NOMO-1 (cell line): Measurements from ENCODE around the gene FBXO46.
A peak's percentile ranks its signal among the peaks of the same experiment; 100 is the strongest.
"Not testable (repeated sequence)": the region's sequence is repeated elsewhere in the genome, so short reads cannot be mapped to it uniquely, and the experiment has no call there.

Experiments used
- DNase-seq, 2 experiments: peaks; one replicate each; lab custom pipeline; 2025; ENCODE audit not compliant: unreplicated experiment in 2 of 2; lab: John Stamatoyannopoulos, UW

FBXO46 gene

DNA sequence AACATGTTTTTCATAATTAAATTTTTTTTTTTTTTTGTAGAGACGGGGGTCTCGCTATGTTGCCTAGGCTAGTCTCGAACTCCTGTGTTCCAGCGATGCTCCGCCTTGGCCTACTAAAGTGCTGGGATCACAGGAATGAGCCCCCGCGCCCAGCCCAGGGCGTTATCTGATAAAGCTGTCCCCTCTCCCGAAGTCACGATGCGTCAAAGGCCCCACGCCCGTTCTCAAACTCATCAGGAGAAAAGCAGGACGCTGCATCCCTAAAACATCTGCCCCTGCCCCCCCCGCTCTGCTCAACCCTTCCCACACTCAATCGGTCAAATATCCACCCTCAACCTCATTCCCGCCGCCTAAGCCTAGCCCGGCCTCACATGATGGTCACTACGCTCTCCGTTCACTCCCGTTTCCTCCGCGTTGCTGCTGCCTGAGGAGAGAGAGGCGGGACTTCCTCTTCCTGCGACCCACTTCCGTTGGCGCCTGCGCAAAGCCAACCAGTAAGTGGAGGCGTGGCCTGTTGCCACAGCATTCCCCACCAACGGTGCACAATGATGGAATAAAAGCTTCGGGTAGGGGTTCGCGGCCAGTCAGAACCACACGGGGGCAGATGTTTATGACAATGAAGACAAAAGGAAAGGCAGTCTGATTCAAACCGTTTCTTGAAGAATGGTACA is 39.0 kb downstream of the FBXO46 start, which contains the start of gene SNRPD2:
TSS of gene SNRPD2 (minus strand) at position 438 of the 671 bp plus-strand sequence. CDS start at position 373, 65 bp downstream.
- DNase-seq: peak; percentile 87 to 94

DNA sequence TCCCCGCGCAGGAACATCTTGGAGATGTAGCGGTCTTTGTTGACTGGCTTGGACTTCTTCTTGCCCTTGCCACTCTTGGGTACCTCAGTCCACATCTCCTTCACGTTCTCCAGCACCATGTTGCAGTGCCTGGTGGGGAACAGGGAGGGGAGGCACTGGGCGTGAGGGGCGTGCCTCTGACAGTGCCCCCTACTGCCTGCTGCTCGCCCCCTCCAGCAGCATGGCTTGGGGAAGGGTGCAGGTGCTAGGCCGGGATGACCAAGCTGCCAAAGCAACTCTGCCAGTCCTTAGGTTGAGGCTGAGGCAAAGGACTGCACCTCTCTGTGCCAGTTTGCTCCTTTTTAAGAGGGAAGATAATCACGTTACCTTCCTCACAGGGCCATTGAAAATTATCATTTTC is 43.1 kb downstream of the FBXO46 start:
- DNase-seq: no peak

DNA sequence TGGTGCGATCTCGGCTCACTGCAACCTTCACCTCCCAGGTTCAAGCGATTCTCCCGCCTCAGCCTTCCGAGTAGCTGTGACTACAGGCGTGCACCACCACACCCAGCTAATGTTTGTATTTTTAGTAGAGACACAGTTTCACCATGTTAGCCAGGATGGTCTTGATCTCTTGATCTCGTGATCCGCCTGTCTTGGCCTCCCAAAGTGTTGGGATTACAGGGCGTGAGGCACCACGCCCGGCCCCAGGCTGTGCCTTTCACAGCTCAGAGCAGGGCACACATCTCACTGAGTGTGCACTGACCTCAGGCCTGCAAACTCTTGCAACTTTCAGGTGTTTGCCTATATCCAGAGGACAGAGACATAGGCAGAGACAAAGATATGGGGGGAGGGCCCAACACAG is 45.7 kb downstream of the FBXO46 start:
- not testable (repeated sequence) for DNase-seq

DNA sequence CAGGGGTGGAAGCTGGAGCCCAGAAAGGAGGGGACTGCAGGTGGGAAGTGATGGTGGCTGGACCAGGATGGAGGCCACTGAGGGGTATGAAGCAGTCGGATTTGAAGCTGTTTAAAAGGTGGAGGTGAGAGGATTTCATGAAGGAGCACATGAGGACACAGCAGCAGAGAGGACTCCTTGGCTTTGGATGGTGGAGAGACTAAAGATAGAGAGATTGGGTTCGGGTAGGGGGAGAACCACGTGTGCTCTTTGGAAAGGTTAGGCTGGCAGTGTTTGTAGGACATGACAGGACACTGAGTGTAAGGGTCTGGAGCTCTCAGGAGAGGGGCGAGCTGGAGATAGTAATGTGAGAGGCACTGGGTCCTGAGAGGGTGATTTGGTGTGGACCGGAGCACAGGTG is 47.8 kb downstream of the FBXO46 start:
- no peak for DNase-seq

DNA sequence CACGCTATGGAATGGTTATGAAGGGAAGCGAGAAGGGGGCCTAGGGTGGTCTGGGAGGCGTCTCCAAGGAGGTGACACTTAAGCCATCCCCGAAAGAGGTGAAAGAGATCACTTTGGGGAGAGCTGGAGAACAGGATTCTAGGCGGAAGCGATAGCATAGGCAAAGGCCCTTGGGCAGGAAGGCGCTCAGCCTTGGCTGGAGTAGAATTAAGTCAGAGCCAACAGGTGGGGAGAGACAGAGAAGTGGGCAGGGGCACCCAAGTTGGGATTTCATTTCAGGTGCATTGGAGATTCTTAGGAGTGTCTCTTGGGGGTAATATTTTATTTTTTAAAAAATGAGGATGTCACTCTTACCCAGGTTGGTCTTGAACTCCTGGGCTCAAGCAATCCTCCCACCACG is 48.6 kb downstream of the FBXO46 start:
- no peak for DNase-seq

DNA sequence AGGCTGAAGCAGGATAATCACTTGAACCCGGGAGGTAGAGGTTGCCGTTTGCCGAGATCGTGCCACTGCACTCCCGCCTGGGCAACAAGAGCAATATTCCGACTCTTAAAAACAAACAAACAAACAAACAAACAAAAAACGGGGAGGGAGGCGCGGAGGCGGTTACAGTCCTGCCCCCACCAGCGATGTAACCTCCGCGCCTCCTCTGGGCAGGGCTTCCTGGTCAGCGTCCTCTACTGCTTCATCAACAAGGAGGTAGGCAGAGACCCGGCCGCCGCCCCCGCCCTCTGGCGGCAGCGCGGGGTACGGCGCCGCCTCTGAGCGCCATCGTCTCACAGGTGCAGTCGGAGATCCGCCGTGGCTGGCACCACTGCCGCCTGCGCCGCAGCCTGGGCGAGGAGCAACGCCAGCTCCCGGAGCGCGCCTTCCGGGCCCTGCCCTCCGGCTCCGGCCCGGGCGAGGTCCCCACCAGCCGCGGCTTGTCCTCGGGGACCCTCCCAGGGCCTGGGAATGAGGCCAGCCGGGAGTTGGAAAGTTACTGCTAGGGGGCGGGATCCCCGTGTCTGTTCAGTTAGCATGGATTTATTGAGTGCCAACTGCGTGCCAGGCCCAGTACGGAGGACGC is 49.2 kb downstream of the FBXO46 start:
- DNase-seq: peak; percentile 82 to 87

DNA sequence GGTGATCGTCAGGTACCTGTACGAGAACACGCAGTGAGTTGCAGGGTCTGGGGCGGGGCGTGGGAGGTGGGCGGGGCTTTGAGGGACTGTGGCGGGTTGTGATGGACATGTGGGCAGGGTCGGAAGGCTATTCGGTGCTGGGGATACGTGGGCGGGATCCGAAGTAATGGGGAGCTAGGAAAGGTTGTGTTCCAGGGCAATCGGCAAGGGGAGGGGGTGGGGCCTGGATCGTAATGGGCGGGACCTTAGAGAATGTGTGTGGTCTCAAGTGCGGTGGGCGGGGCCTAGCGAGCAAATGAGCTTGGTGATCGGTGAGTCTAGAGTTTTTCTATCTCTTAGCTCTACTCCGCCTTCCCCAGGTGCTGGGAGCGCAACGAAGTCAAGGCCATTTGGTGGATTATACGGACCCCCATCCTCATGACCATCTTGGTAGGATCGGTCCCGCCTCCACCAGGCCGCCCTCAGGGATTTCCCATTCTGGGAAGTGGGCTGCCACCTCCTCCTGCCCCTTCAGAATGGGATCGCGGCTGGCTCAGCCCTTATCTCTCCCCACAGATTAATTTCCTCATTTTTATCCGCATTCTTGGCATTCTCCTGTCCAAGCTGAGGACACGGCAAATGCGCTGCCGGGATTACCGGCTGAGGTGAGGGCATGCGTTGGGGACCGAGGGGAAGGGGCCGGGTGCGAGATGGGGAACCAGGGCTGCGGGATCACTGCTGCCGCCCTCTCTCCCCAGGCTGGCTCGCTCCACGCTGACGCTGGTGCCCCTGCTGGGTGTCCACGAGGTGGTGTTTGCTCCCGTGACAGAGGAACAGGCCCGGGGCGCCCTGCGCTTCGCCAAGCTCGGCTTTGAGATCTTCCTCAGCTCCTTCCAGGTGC is 53.1 kb downstream of the FBXO46 start:
- DNase-seq: no peak

DNA sequence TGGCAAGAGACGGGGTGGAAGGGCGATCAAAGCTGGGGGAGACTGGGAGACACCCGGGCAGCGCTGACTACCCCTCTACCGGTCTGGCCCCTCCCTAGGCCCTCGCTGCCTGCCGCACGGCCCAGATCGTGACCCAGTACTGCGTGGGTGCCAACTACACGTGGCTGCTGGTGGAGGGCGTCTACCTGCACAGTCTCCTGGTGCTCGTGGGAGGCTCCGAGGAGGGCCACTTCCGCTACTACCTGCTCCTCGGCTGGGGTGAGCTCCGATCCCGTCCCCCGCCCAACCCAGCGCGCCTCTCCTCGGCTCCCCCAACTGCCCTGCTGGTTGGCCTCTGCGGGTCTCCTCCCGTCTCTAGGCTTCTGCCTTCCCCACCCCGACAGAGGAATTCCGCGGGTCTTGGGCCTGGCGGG is 53.8 kb downstream of the FBXO46 start:
- DNase-seq: no peak

DNA sequence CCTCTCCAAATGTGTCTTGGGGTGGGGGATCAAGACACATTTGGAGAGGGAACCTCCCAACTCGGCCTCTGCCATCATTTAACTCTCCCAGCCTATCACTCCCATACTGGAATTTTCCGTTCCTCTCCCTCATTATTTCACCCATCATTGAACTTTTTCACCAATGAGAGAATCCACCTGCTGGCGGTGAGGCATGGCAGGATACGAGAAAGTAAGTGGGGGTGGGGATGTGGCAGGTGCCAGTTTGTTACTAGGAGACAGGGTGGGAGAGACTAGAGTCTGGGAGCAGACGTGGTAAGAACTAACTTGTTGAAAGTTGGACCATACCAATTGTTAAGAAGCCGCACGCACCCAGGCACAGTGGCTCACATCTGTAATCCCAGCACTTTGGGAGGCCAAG is 55.8 kb downstream of the FBXO46 start:
- no peak for DNase-seq

DNA sequence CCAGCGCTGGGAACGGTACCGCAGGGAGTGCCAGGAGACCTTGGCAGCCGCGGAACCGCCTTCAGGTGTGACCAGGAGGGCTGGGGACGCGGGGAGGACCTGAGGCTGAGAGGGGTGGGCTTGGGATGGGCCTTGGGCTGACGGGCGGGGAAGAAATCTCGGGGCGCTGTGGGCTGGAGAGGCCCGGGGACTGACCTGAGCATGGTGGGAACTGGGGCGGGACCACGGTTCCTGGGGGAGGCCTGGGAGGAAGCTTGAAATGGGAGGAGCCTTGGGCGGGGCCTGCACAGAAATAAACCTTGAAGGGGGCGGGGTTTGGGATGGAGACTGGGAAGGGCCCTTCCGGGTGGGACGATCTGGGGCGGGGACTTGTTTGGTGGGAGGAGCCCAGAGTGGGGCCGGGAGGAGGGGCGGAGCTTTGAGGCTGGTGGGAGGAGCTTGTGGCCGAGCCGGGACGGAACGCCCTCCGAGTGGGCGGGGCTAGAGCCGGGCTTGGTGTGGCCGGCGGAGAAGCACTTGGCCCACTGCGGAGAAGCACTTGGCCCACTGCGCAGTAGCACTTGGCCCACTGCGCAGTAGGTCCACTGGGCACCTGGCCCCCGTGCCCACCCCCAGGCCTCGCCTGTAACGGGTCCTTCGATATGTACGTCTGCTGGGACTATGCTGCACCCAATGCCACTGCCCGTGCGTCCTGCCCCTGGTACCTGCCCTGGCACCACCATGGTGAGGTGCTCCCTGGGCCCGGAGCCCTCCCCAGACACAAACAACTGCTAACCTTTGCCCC is 59.8 kb downstream of the FBXO46 start:
- peak; percentile 8 to 19 for DNase-seq

DNA sequence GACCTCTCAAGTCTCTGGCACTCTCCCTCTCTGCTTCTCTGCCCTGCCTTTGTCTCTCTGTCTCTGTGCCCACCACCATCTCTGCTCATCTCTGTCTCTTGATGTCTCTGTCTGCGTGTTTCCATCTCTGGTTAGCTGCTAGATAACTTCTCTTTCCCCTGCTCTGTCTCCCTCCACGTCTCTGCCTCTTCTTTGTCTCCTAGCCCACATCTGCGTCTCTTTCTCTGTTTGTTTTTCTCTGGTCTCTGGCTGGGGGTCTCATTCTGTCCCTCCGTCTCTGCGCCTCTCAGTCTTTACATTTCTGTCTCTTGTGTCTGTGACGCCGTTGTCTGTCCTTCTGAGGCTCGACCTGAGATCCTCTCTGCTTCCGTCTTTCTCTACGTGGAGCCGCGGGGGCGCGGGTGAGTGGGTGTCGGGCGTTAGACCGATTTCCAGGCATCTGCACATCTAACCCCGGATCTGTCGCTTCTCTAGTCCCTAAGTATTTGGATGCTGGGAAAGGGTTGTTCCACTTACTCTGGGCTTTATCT is 62.3 kb downstream of the FBXO46 start:
- peak; percentile 32 to 67 for DNase-seq

DNA sequence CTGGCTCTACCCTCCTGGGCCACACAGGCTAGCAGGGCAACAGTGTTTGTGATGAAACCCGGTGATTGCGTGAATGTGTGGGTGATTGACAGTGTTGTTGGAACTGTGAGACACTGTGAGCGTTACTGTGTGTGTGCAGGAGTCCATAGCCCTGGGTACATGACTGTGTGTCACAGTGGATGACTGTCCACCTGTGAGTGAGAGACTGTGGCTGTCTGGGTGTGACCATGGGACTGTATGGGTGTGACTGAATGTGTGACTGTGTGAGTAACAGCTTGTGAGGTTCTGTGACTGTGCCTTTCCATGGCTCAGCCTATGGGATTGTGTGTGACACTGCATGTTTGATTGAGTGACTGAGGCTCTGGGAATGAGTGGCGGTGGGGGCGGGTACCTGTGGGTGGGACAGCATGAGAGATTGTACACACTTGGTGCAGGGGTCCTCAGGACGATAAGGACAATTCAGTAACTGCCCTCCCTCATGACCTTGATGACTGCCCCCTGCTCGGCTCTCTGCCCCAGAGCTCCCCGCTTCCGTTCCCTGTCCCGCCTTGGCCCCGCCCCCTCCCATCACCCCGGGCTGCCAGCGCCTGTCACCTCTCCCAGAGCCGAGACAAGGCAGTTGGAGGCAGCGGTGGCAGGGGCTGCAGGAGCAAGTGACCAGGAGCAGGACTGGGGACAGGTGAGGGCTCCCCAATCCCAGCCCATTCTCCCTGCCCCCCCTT is 62.9 kb downstream of the FBXO46 start, which contains the start of gene GIPR:
TSS of gene GIPR (plus strand) at position 602 of the 722 bp plus-strand sequence. CDS start 1,300 bp downstream, outside the sequence.
- DNase-seq: peak; percentile 28 to 46

DNA sequence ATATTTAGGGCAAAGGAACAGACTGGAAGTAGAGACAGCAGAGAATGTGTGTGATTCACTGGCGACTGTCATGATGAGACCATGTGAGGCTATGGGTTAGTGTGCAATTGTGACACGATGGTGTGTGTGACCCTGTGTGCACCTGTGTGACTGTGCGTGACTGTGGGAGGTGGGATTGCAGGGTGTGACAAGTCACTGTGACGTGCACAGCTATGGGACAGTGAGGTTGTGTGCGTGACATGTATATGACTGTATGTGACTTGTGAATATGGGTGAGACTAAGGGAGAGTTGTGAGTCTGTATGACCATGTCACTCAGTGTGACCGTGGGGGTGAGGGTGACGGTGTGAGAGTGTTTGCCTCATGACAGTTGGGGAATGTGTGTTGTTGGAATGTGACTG is 66.1 kb downstream of the FBXO46 start:
- no peak for DNase-seq

DNA sequence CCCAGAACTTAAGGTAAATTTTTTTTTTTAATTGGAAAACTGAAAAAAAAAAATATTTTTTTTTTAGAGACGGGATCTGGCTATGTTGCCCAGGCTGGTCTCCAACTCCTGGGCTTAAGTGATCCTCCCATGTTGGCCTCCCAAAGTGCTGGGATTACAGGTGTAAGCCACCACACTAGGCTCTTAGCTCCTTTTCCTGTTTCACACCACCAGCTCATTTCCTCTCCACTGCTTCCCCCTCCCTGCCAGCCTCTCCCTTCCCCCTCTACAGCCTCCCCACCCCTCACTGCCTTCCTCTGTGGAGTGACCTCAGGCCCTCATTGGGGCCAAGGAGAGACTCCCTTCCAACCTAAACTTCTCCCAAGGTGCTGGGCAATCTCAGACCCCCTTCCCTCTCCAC is 66.9 kb downstream of the FBXO46 start:
- no peak for DNase-seq

DNA sequence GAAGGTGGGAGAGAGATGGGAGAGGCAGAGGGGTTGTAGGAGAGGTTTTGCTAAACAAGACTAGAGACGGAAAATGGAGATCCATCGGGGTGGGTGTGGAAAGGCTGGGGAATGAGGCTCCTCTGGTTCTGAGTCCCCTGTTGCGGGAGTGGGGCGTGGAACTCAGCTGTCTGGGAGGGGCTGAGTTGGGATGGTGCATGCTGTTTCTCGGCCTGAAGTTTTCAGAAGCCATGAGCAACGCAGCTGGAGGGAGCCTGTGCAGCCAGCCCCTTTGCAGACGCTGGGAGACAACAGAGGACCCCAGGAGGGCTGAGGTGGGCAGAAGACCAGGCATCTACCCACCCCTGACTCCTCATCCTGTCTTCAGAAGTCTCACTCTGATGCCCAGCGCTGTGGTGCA is 70.1 kb downstream of the FBXO46 start:
- no peak for DNase-seq
